VCaP (cell line): ENCODE data around the gene TTLL6.
A peak's percentile ranks its signal among the peaks of the same experiment; 100 is the strongest.

Source experiments
- H3K27ac ChIP-seq: fragments of 450-650 bp; 2 replicates; pipeline ENCODE4 v1.5.1; 2017
- CTCF ChIP-seq: fragments of 450-650 bp; conservative IDR thresholded peaks from 2 replicates; pipeline ENCODE4 v1.5.1; 2017; ENCODE audit warnings: mild to moderate bottlenecking, moderate library complexity

Gene TTLL6

GRCh38 chr17:48718761-48719641 lies 98.0 kb downstream of the TTLL6 start:
- TF ChIP-seq CTCF, result no peak
- H3K27ac ChIP-seq, result peak overlapping the region; percentile 100

- peak overlapping the region; percentile 100 for H3K27ac ChIP-seq
Measured at GRCh38 chr17:48718227-48718760, 98.7 kb downstream of the TTLL6 start.

GRCh38 chr17:48717367-48718226 lies 99.4 kb downstream of the TTLL6 start:
- no peak for TF ChIP-seq CTCF

More at GRCh38 chr17:48718227-48718760, 98.7 kb downstream of the TTLL6 start:
- no peak for TF ChIP-seq CTCF

GRCh38 chr17:48716549-48716948 lies 100.5 kb downstream of the TTLL6 start:
- peak overlapping the region; percentile 100 for H3K27ac ChIP-seq

More at GRCh38 chr17:48717367-48718226, 99.4 kb downstream of the TTLL6 start:
- H3K27ac ChIP-seq, result peak overlapping the region; percentile 100

- TF ChIP-seq CTCF, result no peak
- peak overlapping the region; percentile 100 for H3K27ac ChIP-seq
Measured at GRCh38 chr17:48715496-48716399, 101.3 kb downstream of the TTLL6 start.
